ENCODE results near the gene CBARP. TPM values are rescaled to one million over a fixed set of nuclear protein-coding genes. Genes with fewer than 3 reads are reported as not detected.

CBARP gene
- total and polyA plus RNA-seq, 2 of the 13 experiments (the other 11 are each of a cell fraction or from before 2014, with no cell fraction given) = 1.2 to 1.4 TPM

DNA sequence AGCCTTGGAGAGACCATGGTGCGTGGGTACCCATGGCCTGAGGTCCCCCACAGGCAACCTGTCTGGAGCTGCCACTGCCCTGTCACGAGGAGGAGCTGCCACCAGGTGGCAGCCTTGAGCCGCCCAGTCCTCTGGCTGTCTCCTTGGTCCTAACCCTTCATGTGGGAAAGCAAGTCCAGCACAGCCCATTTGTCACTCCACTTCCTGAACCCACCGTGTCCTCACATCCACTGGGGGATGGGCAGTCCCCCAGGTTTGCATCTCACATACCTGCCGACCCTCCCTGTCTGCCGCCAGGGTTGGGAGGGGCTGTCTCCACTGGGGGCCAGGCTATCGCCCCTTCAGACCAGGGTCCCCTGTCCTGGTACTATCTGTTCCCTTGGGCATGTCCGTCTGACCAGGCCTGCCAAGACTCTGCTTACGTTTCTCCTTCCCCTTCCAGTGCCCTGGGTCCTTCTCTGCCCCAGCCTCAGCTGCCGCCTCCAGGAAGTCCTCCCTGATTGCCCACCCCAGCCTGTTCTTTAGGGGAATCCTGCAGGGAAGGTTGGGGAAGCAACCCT, 42.1 kb upstream of the CBARP start (continued):
- TF ChIP-seq, protein P1, sequence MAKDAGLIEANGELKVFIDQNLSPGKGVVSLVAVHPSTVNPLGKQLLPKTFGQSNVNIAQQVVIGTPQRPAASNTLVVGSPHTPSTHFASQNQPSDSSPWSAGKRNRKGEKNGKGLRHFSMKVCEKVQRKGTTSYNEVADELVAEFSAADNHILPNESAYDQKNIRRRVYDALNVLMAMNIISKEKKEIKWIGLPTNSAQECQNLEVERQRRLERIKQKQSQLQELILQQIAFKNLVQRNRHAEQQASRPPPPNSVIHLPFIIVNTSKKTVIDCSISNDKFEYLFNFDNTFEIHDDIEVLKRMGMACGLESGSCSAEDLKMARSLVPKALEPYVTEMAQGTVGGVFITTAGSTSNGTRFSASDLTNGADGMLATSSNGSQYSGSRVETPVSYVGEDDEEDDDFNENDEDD (CRISPR knock-in tag; IDR thresholded peaks at IDR 0.05; ENCODE audit: borderline replicate concordance) = 0 out of 2 replicates have a peak, but pooled peaks have one; percentile 27
- TF ChIP-seq ZNF614 (CRISPR knock-in tag; IDR thresholded peaks at IDR 0.05; ENCODE audit: borderline replicate concordance) = peak; percentile 69; the same call in 1 of the 2 replicates
- TF ChIP-seq HDAC6 (IDR thresholded peaks at IDR 0.05; ENCODE audit: low read depth, low read length) = no peak
- peak; percentile 44; the same call in 1 of the 2 replicates for TF ChIP-seq ZFX (CRISPR knock-in tag; IDR thresholded peaks at IDR 0.05; ENCODE audit: low read depth)
- TF ChIP-seq, protein P2, sequence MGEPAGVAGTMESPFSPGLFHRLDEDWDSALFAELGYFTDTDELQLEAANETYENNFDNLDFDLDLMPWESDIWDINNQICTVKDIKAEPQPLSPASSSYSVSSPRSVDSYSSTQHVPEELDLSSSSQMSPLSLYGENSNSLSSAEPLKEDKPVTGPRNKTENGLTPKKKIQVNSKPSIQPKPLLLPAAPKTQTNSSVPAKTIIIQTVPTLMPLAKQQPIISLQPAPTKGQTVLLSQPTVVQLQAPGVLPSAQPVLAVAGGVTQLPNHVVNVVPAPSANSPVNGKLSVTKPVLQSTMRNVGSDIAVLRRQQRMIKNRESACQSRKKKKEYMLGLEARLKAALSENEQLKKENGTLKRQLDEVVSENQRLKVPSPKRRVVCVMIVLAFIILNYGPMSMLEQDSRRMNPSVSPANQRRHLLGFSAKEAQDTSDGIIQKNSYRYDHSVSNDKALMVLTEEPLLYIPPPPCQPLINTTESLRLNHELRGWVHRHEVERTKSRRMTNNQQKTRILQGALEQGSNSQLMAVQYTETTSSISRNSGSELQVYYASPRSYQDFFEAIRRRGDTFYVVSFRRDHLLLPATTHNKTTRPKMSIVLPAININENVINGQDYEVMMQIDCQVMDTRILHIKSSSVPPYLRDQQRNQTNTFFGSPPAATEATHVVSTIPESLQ (CRISPR knock-in tag; conservative IDR thresholded peaks at IDR 0.05) = no peak
- TF ChIP-seq, protein P3, sequence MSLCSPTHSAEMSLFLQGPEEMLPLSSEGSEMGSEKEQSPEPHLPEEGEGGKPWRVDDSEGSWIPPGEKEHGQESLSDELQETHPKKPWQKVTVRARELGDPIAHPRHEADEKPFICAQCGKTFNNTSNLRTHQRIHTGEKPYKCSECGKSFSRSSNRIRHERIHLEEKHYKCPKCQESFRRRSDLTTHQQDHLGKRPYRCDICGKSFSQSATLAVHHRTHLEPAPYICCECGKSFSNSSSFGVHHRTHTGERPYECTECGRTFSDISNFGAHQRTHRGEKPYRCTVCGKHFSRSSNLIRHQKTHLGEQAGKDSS (CRISPR knock-in tag; IDR thresholded peaks at IDR 0.05; ENCODE audit: borderline replicate concordance, low read depth) = 0 out of 2 replicates have a peak, but pooled peaks have one; percentile 67
- TF ChIP-seq, protein P4, sequence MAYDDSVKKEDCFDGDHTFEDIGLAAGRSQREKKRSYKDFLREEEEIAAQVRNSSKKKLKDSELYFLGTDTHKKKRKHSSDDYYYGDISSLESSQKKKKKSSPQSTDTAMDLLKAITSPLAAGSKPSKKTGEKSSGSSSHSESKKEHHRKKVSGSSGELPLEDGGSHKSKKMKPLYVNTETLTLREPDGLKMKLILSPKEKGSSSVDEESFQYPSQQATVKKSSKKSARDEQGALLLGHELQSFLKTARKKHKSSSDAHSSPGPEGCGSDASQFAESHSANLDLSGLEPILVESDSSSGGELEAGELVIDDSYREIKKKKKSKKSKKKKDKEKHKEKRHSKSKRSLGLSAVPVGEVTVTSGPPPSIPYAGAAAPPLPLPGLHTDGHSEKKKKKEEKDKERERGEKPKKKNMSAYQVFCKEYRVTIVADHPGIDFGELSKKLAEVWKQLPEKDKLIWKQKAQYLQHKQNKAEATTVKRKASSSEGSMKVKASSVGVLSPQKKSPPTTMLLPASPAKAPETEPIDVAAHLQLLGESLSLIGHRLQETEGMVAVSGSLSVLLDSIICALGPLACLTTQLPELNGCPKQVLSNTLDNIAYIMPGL (CRISPR knock-in tag; IDR thresholded peaks at IDR 0.05; ENCODE audit: borderline replicate concordance in 1 of 2, low read depth in 1 of 2) = peak; percentile 52 to 72; a peak in 2 of 4 replicates
- 0 out of 2 replicates have a peak, but pooled peaks have one; percentile 15 for TF ChIP-seq FOXA3 (CRISPR knock-in tag; IDR thresholded peaks at IDR 0.05)
- peak; percentile 59; the same call in 1 of the 2 replicates for TF ChIP-seq SIN3B (IDR thresholded peaks at IDR 0.05; ENCODE audit: low read length)
- TF ChIP-seq GABPB1 (CRISPR knock-in tag; IDR thresholded peaks at IDR 0.05) = peak; percentile 31; the same call in 1 of the 2 replicates
- TF ChIP-seq ERF (CRISPR knock-in tag; IDR thresholded peaks at IDR 0.05) = peak; percentile 71; the same call in 1 of the 2 replicates
- TF ChIP-seq RBFOX2 (IDR thresholded peaks at IDR 0.05; ENCODE audit: low read depth, low read length) = 0 out of 2 replicates have a peak, but pooled peaks have one; percentile 37
- TF ChIP-seq TARDBP (CRISPR knock-in tag; IDR thresholded peaks at IDR 0.05) = no peak; the same call in 1 of the 2 replicates
- peak; percentile 37; the same call in 1 of the 2 replicates for TF ChIP-seq NFKB2 (CRISPR knock-in tag; IDR thresholded peaks at IDR 0.05; ENCODE audit: borderline replicate concordance)
- 0 out of 2 replicates have a peak, but pooled peaks have one; percentile 29 for TF ChIP-seq ZBTB7B (CRISPR knock-in tag; IDR thresholded peaks at IDR 0.05)
- TF ChIP-seq NFIB (CRISPR knock-in tag; IDR thresholded peaks at IDR 0.05; ENCODE audit: borderline replicate concordance) = no peak
- peak; percentile 54; the same call in 1 of the 2 replicates for TF ChIP-seq IRF2 (CRISPR knock-in tag; IDR thresholded peaks at IDR 0.05)
- TF ChIP-seq KAT2B (IDR thresholded peaks at IDR 0.05; ENCODE audit: borderline replicate concordance, low read depth, low read length) = no peak
- peak; percentile 57; the same call in 1 of the 2 replicates for TF ChIP-seq KDM5B (CRISPR knock-in tag; IDR thresholded peaks at IDR 0.05; ENCODE audit: borderline replicate concordance)
